ENCODE results near the gene TFB2M. TPM values are rescaled to one million over a fixed set of nuclear protein-coding genes. Genes with fewer than 3 reads are reported as not detected.

Gene TFB2M
- total RNA-seq, 2 experiments from 2014 or later = 8.0 to 9.0 TPM

DNA sequence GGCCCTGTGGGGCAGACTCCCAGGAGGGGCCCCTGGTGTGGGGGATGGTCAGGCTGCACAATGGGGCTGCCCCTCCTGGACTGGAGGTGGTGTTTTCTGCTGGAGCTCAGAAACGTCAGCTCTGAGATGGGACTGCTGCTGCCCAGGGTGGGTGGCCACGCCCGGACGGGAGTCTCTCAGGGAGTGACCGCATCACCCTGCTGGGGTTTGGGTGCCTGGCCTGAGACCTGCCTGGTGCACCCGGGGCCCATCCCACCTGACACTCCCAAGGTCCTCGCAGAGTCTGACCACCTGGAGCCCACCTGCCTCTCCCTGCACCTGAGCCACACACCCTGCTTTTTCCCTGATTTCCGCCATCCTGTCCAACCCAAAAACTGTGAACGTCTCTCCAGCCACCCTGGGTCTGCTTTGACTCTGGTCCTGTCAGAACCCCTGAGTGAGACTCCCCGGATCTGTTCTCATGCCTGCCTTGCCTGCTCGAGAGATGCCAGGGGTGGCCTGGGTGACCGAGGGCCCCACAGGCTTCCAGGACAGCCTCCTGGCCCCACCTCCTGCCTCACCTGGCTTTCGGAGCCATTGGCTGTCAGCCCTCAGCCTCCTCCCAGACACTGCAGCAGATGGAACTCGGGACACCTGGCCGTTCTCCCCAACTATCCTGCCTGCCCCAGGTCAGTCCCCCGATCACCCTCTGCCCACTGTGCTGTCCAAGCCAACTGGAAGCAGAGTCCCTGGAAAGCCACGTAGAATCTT is 47.4 kb downstream of the TFB2M start:
- intact Hi-C loops (cut with DNase I, micrococcal nuclease) = no loop called here
- Histone ChIP-seq H3K4me1 (ENCODE audit: insufficient read depth, low read length) (peaks cover 5% of the 10 kb centered on the region), H3K27ac (ENCODE audit: low read depth in 1 of 2, low read length in 2 of 2) (no peak overlapping the region), H3K4me3 (ENCODE audit: low read length) (no peak overlapping the region), H3K36me3 (ENCODE audit: insufficient read depth, low read length) (no peaks in the 10 kb centered on the region), H3K9me3 (ENCODE audit: control insufficient read depth in 1 of 2, insufficient read depth in 1 of 2, low read length in 2 of 2) (peaks cover 28 to 61% of the 10 kb centered on the region in 2 experiments), H3K27me3 (ENCODE audit: control insufficient read depth in 1 of 2, insufficient read depth in 2 of 2, low read length in 2 of 2) (no peaks in the 10 kb centered on the region)
- POLR2A ChIA-PET = no interaction called here
- ATAC-seq (ENCODE audit: poor library complexity) = no peak
- H3K4me3 Mint-ChIP-seq = no peak overlapping the region
- DNase-seq = no peak
- no peaks in the 10 kb centered on the region for H3K9me3 Mint-ChIP-seq
- no peak overlapping the region for H3K27ac Mint-ChIP-seq
- CTCF ChIA-PET = no interaction called here
- H3K36me3 Mint-ChIP-seq (ENCODE audit: low read depth) = no peaks in the 10 kb centered on the region
- TF ChIP-seq, protein P1, sequence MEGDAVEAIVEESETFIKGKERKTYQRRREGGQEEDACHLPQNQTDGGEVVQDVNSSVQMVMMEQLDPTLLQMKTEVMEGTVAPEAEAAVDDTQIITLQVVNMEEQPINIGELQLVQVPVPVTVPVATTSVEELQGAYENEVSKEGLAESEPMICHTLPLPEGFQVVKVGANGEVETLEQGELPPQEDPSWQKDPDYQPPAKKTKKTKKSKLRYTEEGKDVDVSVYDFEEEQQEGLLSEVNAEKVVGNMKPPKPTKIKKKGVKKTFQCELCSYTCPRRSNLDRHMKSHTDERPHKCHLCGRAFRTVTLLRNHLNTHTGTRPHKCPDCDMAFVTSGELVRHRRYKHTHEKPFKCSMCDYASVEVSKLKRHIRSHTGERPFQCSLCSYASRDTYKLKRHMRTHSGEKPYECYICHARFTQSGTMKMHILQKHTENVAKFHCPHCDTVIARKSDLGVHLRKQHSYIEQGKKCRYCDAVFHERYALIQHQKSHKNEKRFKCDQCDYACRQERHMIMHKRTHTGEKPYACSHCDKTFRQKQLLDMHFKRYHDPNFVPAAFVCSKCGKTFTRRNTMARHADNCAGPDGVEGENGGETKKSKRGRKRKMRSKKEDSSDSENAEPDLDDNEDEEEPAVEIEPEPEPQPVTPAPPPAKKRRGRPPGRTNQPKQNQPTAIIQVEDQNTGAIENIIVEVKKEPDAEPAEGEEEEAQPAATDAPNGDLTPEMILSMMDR (IDR thresholded peaks at IDR 0.05) = no peak
- H3K4me1 Mint-ChIP-seq (ENCODE audit: low read depth) = no peaks in the 10 kb centered on the region
- no peaks in the 10 kb centered on the region for H3K27me3 Mint-ChIP-seq

GRCh38 chr1:246517391-246517790 is 48.7 kb downstream of the TFB2M start:
- DNase-seq (no peak), ATAC-seq (ENCODE audit: poor library complexity) (no peak)
- no peak overlapping the region for H3K4me3 Mint-ChIP-seq
- H3K9me3 ChIP-seq (ENCODE audit: control insufficient read depth in 1 of 2, insufficient read depth in 1 of 2, low read length in 2 of 2) = peaks cover 28 to 68% of the 10 kb centered on the region in 2 experiments
- no peaks in the 10 kb centered on the region for H3K36me3 Mint-ChIP-seq (ENCODE audit: low read depth)
- H3K9me3 Mint-ChIP-seq = no peaks in the 10 kb centered on the region
- H3K4me1 ChIP-seq (ENCODE audit: insufficient read depth, low read length) = peaks cover 7% of the 10 kb centered on the region
- no peaks in the 10 kb centered on the region for H3K27me3 Mint-ChIP-seq
- no peak overlapping the region for H3K27ac Mint-ChIP-seq
- no peaks in the 10 kb centered on the region for H3K27me3 ChIP-seq (ENCODE audit: control insufficient read depth in 1 of 2, insufficient read depth in 2 of 2, low read length in 2 of 2)
- H3K4me3 ChIP-seq (ENCODE audit: low read length) = no peak overlapping the region
- TF ChIP-seq, protein P1 (IDR thresholded peaks at IDR 0.05) = no peak
- H3K36me3 ChIP-seq (ENCODE audit: insufficient read depth, low read length) = no peaks in the 10 kb centered on the region
- CTCF ChIA-PET = no interaction called here
- POLR2A ChIA-PET = no interaction called here
- H3K4me1 Mint-ChIP-seq (ENCODE audit: low read depth) = no peaks in the 10 kb centered on the region
- intact Hi-C loops (cut with DNase I, micrococcal nuclease) = no loop called here
- no peak overlapping the region for H3K27ac ChIP-seq (ENCODE audit: low read depth in 1 of 2, low read length in 2 of 2)

- Histone ChIP-seq H3K27me3 (ENCODE audit: control insufficient read depth in 1 of 2, insufficient read depth in 2 of 2, low read length in 2 of 2) (no peaks in the 10 kb centered on the region), H3K4me1 (ENCODE audit: insufficient read depth, low read length) (peaks cover 7% of the 10 kb centered on the region), H3K27ac (ENCODE audit: low read depth in 1 of 2, low read length in 2 of 2) (no peak overlapping the region), H3K4me3 (ENCODE audit: low read length) (no peak overlapping the region), H3K9me3 (ENCODE audit: control insufficient read depth in 1 of 2, insufficient read depth in 1 of 2, low read length in 2 of 2) (peaks cover 28 to 71% of the 10 kb centered on the region in 2 experiments), H3K36me3 (ENCODE audit: insufficient read depth, low read length) (no peaks in the 10 kb centered on the region)
- H3K27ac Mint-ChIP-seq = no peak overlapping the region
- no peak for DNase-seq
- CTCF ChIA-PET = no interaction called here
- intact Hi-C loops (cut with DNase I, micrococcal nuclease) = no loop called here
- TF ChIP-seq, protein P1 (IDR thresholded peaks at IDR 0.05) = no peak
- no peaks in the 10 kb centered on the region for H3K27me3 Mint-ChIP-seq
- no peak for ATAC-seq (ENCODE audit: poor library complexity)
- POLR2A ChIA-PET = no interaction called here
- no peaks in the 10 kb centered on the region for H3K9me3 Mint-ChIP-seq
- H3K4me3 Mint-ChIP-seq = no peak overlapping the region
- H3K36me3 Mint-ChIP-seq (ENCODE audit: low read depth) = no peaks in the 10 kb centered on the region
- no peaks in the 10 kb centered on the region for H3K4me1 Mint-ChIP-seq (ENCODE audit: low read depth)
Observed at GRCh38 chr1:246516126-246516525, 49.9 kb downstream of the TFB2M start.
